ENCODE measurements around the gene CDH4.

GRCh38 chr20:61922936-61923335, 670.9 kb downstream of the CDH4 start:
- TF ChIP-seq POLR2A (IDR thresholded peaks at IDR 0.05; ENCODE audit: low read length) = no peak
- no peak for TF ChIP-seq GATA1 (IDR thresholded peaks at IDR 0.05; ENCODE audit: low read depth, low read length)
